ENCODE results near the gene IGSF3. TPM values are rescaled to one million over a fixed set of nuclear protein-coding genes. Genes with fewer than 3 reads are reported as not detected.
A peak's percentile ranks its signal among the peaks of the same experiment; 100 is the strongest.

Gene IGSF3
- total and polyA plus RNA-seq, 2 of the 8 experiments (the other 6 are each of a cell fraction or from before 2014, with no cell fraction given): 30.0 to 32.2 TPM

- Histone ChIP-seq H3K23ac (ENCODE audit: insufficient read length) (no peak overlapping the region), H3K79me2 (ENCODE audit: control insufficient read depth in 1 of 2, insufficient read depth in 2 of 2, low read length in 2 of 2) (no peaks in the 10 kb centered on the region), H2BK15ac (ENCODE audit: low read length) (peak overlapping the region; percentile 40; the same call in 1 of the 2 replicates), H4K8ac (ENCODE audit: extremely low read depth, insufficient read depth, low read length) (no peak overlapping the region), H3K36me3 (ENCODE audit: control insufficient read depth in 2 of 4, insufficient read depth in 4 of 4, low read length in 3 of 4) (no peaks in the 10 kb centered on the region), H3K14ac (ENCODE audit: insufficient read length) (no peak overlapping the region), H2BK12ac (ENCODE audit: low read depth, low read length) (no peak overlapping the region), H3K9me3 (ENCODE audit: insufficient read depth in 2 of 2, low read depth in 1 of 2, low read length in 1 of 2) (no peaks in the 10 kb centered on the region), H2AFZ (ENCODE audit: low read length) (no peak overlapping the region), H3K23me2 (ENCODE audit: low read depth, low read length) (no peaks in the 10 kb centered on the region), H3K27ac (ENCODE audit: low read depth, low read length) (no peak overlapping the region), H2BK5ac (ENCODE audit: low read depth, low read length) (no peak overlapping the region; the same call in 1 of the 2 replicates), H2BK20ac (ENCODE audit: low read length) (no peak overlapping the region), H3K27me3 (replicated peaks in 1 of 4; ENCODE audit: control insufficient read depth in 3 of 4, extremely low read depth in 1 of 4, insufficient read depth in 3 of 4, low read length in 3 of 4) (no peaks in the 10 kb centered on the region), H4K5ac (ENCODE audit: insufficient read length, low read depth, low read length) (no peak overlapping the region), H3K4me1 (replicated peaks in 1 of 4; ENCODE audit: control insufficient read depth in 3 of 4, insufficient read depth in 4 of 4, low read length in 3 of 4) (peaks cover 5 to 12% (median 6%) of the 10 kb centered on the region in 4 experiments; a peak in 6 of 7 replicates), H3K9ac (replicated peaks in 1 of 4; ENCODE audit: extremely low read depth in 1 of 4, low read depth in 3 of 4, low read length in 3 of 4) (no peak overlapping the region), H4K20me1 (replicated peaks in 1 of 2; ENCODE audit: control insufficient read depth in 1 of 2, insufficient read depth in 2 of 2, low read length in 2 of 2) (no peaks in the 10 kb centered on the region), H3K18ac (ENCODE audit: extremely low read depth, low read length) (no peak overlapping the region), H3K56ac (replicated peaks; ENCODE audit: insufficient read length, low read depth, low read length) (no peak overlapping the region), H3K4me2 (ENCODE audit: insufficient read depth in 1 of 2, low read depth in 2 of 2, low read length in 2 of 2) (no peak overlapping the region), H3K4ac (replicated peaks; ENCODE audit: insufficient read length, low read depth, low read length) (no peak overlapping the region), H3K4me3 (ENCODE audit: extremely low read depth in 1 of 4, insufficient read depth in 2 of 4, low read depth in 3 of 4, low read length in 4 of 4) (no peak overlapping the region), H3K79me1 (ENCODE audit: low read depth, low read length) (no peaks in the 10 kb centered on the region), H4K91ac (replicated peaks; ENCODE audit: insufficient read length, low read length) (no peak overlapping the region), H2AK5ac (ENCODE audit: low read depth, low read length) (no peak overlapping the region; the same call in 1 of the 2 replicates), H2BK120ac (replicated peaks; ENCODE audit: low read depth, low read length) (no peak overlapping the region)
- WGBS, 2 experiments (ENCODE audit: extremely low coverage in 1 of 2, insufficient coverage in 1 of 2, insufficient read length in 1 of 2, insufficient replicate concordance in 2 of 2, low coverage in 1 of 2, low lambda C conversion rate in 2 of 2, missing lambda C conversion rate in 1 of 2): 92% methylated on average over 5 of the region's 5 CpGs; no CpG with 5 or more reads in 1 of the 2 experiments
- FAIRE-seq (no peak), DNase-seq (ENCODE audit: low read depth in 1 of 2, low spot score in 2 of 2) (no peak)
- ChIA-PET CTCF (ENCODE audit: partially characterized antibody) (interaction anchor here (0.7 to 2.3 kb wide), 6 partner anchors 21 to 180 kb away, joined by 3 to 10 read pairs (median 3); no protein-coding TSS in a partner anchor), POLR2A (ENCODE audit: partially characterized antibody) (no interaction called here)
- no peak for TF ChIP-seq SP4 (IDR thresholded peaks at IDR 0.05; ENCODE audit: low read length)
- TF ChIP-seq ATF2 (IDR thresholded peaks at IDR 0.05; ENCODE audit: low read length): no peak
- no peak for TF ChIP-seq TCF12 (IDR thresholded peaks at IDR 0.05; ENCODE audit: low read depth, low read length)
- no peak for TF ChIP-seq CBX8 (IDR thresholded peaks at IDR 0.05; ENCODE audit: borderline replicate concordance, low read depth, low read length)
- no peak for TF ChIP-seq CTCF (IDR thresholded peaks at IDR 0.05; ENCODE audit: control extremely low read depth in 1 of 3, insufficient read depth in 1 of 3, low read depth in 1 of 3, low read length in 3 of 3)
- TF ChIP-seq POLR2AphosphoS5 (IDR thresholded peaks at IDR 0.05; ENCODE audit: low read depth, low read length): no peak
- TF ChIP-seq BCL11A (IDR thresholded peaks at IDR 0.05; ENCODE audit: low read depth in 2 of 2, low read length in 2 of 2): no peak
- no peak for TF ChIP-seq MAX (IDR thresholded peaks at IDR 0.05)
Observed at GRCh38 chr1:116693759-116694480, 26.4 kb upstream of the IGSF3 start.

All from H1 (cell line).